Measurements from ENCODE around the gene CDCA5. TPM values are rescaled to one million over a fixed set of nuclear protein-coding genes. Genes with fewer than 3 reads are reported as not detected.
A peak's percentile ranks its signal among the peaks of the same experiment; 100 is the strongest.

The CDCA5 gene
- total RNA-seq, 1 donor from 2014 or later, result 3.7 TPM

DNA sequence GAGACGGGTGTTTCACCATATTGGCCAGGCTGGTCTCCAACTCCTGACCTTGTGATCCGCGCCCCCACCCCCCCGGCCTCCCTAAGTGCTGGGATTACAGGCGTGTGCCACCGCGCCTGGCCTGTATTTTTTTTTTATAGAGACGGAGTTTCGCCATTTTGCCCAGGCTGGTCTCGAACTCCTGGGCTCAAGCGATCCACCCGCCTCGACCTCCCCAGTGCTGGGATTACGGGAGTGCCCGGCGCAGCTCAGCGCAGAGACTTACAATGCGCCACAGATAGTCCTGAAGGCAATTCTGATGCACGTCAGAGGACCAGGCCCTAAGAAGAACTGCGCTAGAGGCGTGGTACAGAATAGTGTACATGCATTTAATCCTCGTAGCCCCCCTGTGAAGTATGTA is 11.6 kb upstream of the CDCA5 start:
- H3K4me3 ChIP-seq, result peak overlapping the region; percentile 75 to 82
- no peak for DNase-seq (ENCODE audit: extremely low spot score in 2 of 2)
- peaks cover 27% of the 10 kb centered on the region for H3K4me1 ChIP-seq
- H3K9me3 ChIP-seq, result no peaks in the 10 kb centered on the region
- H3K27me3 ChIP-seq, result no peaks in the 10 kb centered on the region
- intact Hi-C loops (cut with DNase I), result no loop called here
- no peak for TF ChIP-seq POLR2AphosphoS5 (IDR thresholded peaks at IDR 0.05; ENCODE audit: insufficient read depth in 1 of 2, low read depth in 1 of 2)
- TF ChIP-seq, protein P1, sequence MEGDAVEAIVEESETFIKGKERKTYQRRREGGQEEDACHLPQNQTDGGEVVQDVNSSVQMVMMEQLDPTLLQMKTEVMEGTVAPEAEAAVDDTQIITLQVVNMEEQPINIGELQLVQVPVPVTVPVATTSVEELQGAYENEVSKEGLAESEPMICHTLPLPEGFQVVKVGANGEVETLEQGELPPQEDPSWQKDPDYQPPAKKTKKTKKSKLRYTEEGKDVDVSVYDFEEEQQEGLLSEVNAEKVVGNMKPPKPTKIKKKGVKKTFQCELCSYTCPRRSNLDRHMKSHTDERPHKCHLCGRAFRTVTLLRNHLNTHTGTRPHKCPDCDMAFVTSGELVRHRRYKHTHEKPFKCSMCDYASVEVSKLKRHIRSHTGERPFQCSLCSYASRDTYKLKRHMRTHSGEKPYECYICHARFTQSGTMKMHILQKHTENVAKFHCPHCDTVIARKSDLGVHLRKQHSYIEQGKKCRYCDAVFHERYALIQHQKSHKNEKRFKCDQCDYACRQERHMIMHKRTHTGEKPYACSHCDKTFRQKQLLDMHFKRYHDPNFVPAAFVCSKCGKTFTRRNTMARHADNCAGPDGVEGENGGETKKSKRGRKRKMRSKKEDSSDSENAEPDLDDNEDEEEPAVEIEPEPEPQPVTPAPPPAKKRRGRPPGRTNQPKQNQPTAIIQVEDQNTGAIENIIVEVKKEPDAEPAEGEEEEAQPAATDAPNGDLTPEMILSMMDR (IDR thresholded peaks at IDR 0.05), result no peak
- TF ChIP-seq POLR2A (IDR thresholded peaks at IDR 0.05), result no peak
- H3K36me3 ChIP-seq, result peaks cover 0 to 14% of the 10 kb centered on the region in 2 donors
- H3K27ac ChIP-seq, result peak overlapping the region; percentile 81

DNA sequence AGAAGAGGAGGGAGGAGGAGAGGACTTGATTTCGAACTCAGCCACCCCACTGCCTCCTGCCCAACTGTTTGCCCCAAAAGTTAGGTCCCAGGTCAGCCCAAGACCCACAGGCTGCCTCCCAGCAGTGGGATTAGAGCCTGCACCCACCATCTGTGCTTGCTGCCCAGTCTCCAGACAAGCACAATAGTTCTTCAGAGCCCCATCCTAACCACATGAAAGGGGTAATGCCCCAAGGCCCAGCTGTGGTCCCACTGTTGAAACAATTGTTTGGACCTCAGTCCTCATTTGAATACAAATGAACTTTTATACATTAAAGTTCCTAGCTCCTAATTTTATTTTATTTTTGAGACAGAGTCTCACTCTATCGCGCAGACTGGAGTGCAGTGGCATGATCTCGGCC is 6.8 kb upstream of the CDCA5 start:
- intact Hi-C loops (cut with DNase I), result no loop called here
- Histone ChIP-seq H3K36me3 (peaks cover 0 to 17% of the 10 kb centered on the region in 2 donors), H3K27me3 (no peaks in the 10 kb centered on the region), H3K4me3 (no peak overlapping the region), H3K4me1 (peaks cover 3% of the 10 kb centered on the region), H3K9me3 (no peaks in the 10 kb centered on the region), H3K27ac (no peak overlapping the region)
- TF ChIP-seq, protein P1 (IDR thresholded peaks at IDR 0.05), result no peak
- no peak for DNase-seq (ENCODE audit: extremely low spot score in 2 of 2)

DNA sequence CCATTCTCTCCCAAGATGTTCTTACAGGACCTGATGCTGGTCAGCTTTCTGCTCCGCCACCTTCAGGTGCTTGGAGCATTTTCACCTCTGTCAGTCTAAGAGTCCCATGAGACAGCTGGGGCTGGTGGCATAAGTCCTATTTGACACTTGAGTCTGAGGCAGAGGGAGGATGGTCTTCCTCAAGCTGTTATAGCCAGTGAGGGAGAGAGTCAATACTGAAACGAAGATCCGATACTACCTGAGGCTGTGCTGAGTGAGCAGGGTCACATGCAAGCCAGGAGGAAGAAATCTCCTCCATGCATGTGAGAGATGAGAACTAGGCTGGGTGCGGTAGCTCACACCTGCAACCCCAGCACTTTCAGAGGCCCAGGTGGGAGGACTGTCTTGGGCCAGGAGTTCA is 5.8 kb upstream of the CDCA5 start:
- Histone ChIP-seq H3K36me3 (peaks cover 0 to 17% of the 10 kb centered on the region in 2 donors), H3K4me3 (no peak overlapping the region)
- intact Hi-C loops (cut with DNase I), result no loop called here

DNA sequence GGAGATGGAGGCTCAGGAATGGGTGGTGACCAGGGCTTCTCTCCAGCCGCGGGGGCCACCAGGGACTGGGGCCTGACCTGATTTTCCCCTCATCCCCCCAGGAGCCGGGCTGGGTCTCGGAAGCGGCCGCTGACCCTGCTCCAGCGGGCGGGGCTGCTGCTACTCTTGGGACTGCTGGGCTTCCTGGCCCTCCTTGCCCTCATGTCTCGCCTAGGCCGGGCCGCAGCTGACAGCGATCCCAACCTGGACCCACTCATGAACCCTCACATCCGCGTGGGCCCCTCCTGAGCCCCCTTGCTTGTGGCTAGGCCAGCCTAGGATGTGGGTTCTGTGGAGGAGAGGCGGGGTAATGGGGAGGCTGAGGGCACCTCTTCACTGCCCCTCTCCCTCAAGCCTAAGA is 4.0 kb upstream of the CDCA5 start:
- Histone ChIP-seq H3K9me3 (no peaks in the 10 kb centered on the region), H3K36me3 (peaks cover 0 to 17% of the 10 kb centered on the region in 2 donors), H3K27ac (no peak overlapping the region), H3K4me3 (no peak overlapping the region), H3K27me3 (no peaks in the 10 kb centered on the region), H3K4me1 (peaks cover 18% of the 10 kb centered on the region)
- intact Hi-C loops (cut with DNase I), result no loop called here
- DNase-seq (ENCODE audit: extremely low spot score in 2 of 2), result no peak
- TF ChIP-seq, protein P1 (IDR thresholded peaks at IDR 0.05), result no peak
- TF ChIP-seq POLR2AphosphoS5 (IDR thresholded peaks at IDR 0.05; ENCODE audit: insufficient read depth in 1 of 2, low read depth in 1 of 2) (no peak), POLR2A (IDR thresholded peaks at IDR 0.05) (no peak)

More for the DNA sequence above, 5.8 kb upstream of the CDCA5 start:
- no peak for DNase-seq (ENCODE audit: extremely low spot score in 2 of 2)
- H3K27me3 ChIP-seq, result no peaks in the 10 kb centered on the region
- H3K4me1 ChIP-seq, result peaks cover 10% of the 10 kb centered on the region
- H3K9me3 ChIP-seq, result no peaks in the 10 kb centered on the region
- no peak overlapping the region for H3K27ac ChIP-seq
- TF ChIP-seq POLR2AphosphoS5 (IDR thresholded peaks at IDR 0.05; ENCODE audit: insufficient read depth in 1 of 2, low read depth in 1 of 2) (no peak), POLR2A (IDR thresholded peaks at IDR 0.05) (no peak)
- TF ChIP-seq, protein P1 (IDR thresholded peaks at IDR 0.05), result no peak

DNA sequence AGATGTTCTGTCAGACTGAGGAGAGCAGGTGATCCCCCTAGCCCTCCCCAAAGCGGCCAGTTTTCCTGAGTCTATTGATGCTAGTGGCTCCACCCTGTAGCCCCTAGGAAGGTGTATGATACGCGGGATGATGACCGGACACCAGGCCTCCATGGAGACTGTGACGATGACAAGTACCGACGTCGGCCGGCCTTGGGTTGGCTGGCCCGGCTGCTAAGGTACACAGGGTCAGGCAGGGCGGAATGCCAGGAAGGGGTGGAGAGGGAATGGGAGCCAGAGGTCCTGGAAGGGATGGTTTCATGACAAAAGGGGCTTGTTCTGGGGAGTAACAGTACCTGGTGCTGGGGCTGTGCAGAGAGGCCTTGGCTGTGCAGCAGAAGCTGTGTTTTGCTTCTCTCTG is 3.4 kb upstream of the CDCA5 start:
- H3K27me3 ChIP-seq, result no peaks in the 10 kb centered on the region
- peaks cover 0 to 17% of the 10 kb centered on the region in 2 donors for H3K36me3 ChIP-seq
- intact Hi-C loops (cut with DNase I), result no loop called here

More for the DNA sequence above, 3.4 kb upstream of the CDCA5 start:
- Histone ChIP-seq H3K27ac (no peak overlapping the region), H3K4me1 (peaks cover 18% of the 10 kb centered on the region), H3K4me3 (no peak overlapping the region), H3K9me3 (no peaks in the 10 kb centered on the region)
- TF ChIP-seq, protein P1 (IDR thresholded peaks at IDR 0.05), result no peak
- TF ChIP-seq POLR2A (IDR thresholded peaks at IDR 0.05) (no peak), POLR2AphosphoS5 (IDR thresholded peaks at IDR 0.05; ENCODE audit: insufficient read depth in 1 of 2, low read depth in 1 of 2) (no peak)
- DNase-seq (ENCODE audit: extremely low spot score in 2 of 2), result no peak
